ENCODE data around the gene LMAN1. TPM values are rescaled to one million over a fixed set of nuclear protein-coding genes. Genes with fewer than 3 reads are reported as not detected.

LMAN1 gene
- total and polyA plus RNA-seq, 2 experiments from 2014 or later: 111 to 134 TPM

Other genes starting within 250 kb of the LMAN1 start
- 31.7 and 44.3 TPM in 2 replicates for gene SEC11C, start 219.4 kb downstream of the LMAN1 start, total RNA-seq (2014; rRNA removed; shearing (Covaris generic))
- gene SEC11C, start 219.4 kb downstream of the LMAN1 start, polyA plus RNA-seq (2016; fragmentation: Nextera tagmentation; extraction: Ambion mirVana): 157 and 169 TPM in 2 replicates
- not detected in 2 replicates for gene GRP, start 139.1 kb downstream of the LMAN1 start, total RNA-seq (2014; rRNA removed; shearing (Covaris generic))
- gene GRP, start 139.1 kb downstream of the LMAN1 start, polyA plus RNA-seq (2016; fragmentation: Nextera tagmentation; extraction: Ambion mirVana): not detected in 2 replicates
- 0.03 and 0.08 TPM in 2 replicates for gene RAX, start 85.8 kb downstream of the LMAN1 start, total RNA-seq (2014; rRNA removed; shearing (Covaris generic))
- gene RAX, start 85.8 kb downstream of the LMAN1 start, polyA plus RNA-seq (2016; fragmentation: Nextera tagmentation; extraction: Ambion mirVana): 0.16 and 0.68 TPM in 2 replicates
- not detected in 2 replicates for gene CPLX4, start 40.6 kb downstream of the LMAN1 start, total RNA-seq (2014; rRNA removed; shearing (Covaris generic))
- not detected in 2 replicates for gene CPLX4, start 40.6 kb downstream of the LMAN1 start, polyA plus RNA-seq (2016; fragmentation: Nextera tagmentation; extraction: Ambion mirVana)